ENCODE results near the gene SPEF2.

DNA sequence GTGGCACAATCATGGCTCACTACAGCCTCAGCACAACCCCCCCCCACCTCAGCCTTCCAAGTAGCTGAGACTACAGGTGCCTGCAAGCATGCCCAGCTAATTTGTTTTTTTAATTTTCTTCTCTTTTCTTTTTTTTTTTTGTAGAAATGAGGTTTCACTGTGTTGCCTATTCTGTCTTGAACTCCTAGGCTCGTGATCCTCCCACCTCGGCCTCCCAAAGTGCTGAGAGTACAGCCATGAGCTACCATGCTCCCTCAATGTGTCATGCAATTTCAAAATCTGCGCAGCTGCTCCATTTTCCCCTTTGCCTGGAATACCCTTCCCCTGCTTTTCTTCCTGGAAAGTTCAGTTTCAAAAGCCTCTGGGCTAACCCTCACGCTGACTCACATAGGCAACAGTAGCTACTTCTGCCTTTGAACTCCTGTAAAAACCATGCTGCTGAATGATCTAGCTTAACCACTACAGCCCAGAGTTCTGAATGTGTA, 168.0 kb downstream of the SPEF2 start:
- TF ChIP-seq, protein P1, sequence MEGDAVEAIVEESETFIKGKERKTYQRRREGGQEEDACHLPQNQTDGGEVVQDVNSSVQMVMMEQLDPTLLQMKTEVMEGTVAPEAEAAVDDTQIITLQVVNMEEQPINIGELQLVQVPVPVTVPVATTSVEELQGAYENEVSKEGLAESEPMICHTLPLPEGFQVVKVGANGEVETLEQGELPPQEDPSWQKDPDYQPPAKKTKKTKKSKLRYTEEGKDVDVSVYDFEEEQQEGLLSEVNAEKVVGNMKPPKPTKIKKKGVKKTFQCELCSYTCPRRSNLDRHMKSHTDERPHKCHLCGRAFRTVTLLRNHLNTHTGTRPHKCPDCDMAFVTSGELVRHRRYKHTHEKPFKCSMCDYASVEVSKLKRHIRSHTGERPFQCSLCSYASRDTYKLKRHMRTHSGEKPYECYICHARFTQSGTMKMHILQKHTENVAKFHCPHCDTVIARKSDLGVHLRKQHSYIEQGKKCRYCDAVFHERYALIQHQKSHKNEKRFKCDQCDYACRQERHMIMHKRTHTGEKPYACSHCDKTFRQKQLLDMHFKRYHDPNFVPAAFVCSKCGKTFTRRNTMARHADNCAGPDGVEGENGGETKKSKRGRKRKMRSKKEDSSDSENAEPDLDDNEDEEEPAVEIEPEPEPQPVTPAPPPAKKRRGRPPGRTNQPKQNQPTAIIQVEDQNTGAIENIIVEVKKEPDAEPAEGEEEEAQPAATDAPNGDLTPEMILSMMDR (optimal IDR thresholded peaks at IDR 0.05 in 1 of 3, IDR thresholded peaks at IDR 0.05 in 1 of 3, conservative IDR thresholded peaks at IDR 0.05 in 1 of 3; ENCODE audit: extremely low read depth in 1 of 3, insufficient read depth in 2 of 3, low read length in 3 of 3) = no peak
- no peak for TF ChIP-seq EZH2 (IDR thresholded peaks at IDR 0.05; ENCODE audit: low read length)
